Measurements from ENCODE around the gene LCP2. TPM values are rescaled to one million over a fixed set of nuclear protein-coding genes. Genes with fewer than 3 reads are reported as not detected.

The LCP2 gene
- total RNA-seq, 4 donors from 2014 or later: 1.9 to 3.2 (median 2.3) TPM

DNA sequence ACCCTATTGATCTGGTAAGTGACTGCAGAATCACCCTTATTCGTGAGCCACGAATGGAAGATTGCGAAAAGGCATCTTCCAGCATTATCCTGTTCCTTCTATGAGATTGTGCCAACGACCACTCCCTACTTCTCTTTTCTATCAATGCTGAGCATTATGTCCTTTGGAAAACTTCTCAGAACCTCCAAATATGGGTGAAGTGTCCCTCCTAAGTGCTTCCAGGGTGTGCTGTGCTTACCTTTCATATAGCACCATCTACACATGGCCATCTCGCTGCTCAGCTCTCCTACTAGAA lies 14.7 kb upstream of the LCP2 start:
- DNase-seq: no peak
- Histone ChIP-seq H3K4me3 (no peak overlapping the region), H3K27me3 (no peaks in the 10 kb centered on the region), H3K36me3 (no peaks in the 10 kb centered on the region), H3K9me3 (no peaks in the 10 kb centered on the region), H3K27ac (no peak overlapping the region), H3K4me1 (peaks cover 0 to 4% of the 10 kb centered on the region in 2 donors)
- no peak for ATAC-seq
- in situ Hi-C loops (cut with MboI; ENCODE audit: low sequenced_read_pairs in 4 of 4): no loop called here
- intact Hi-C loops (cut with DNase I; ENCODE audit: low total_unique reads): no loop called here
- TF ChIP-seq POLR2A (IDR thresholded peaks at IDR 0.05): no peak
- TF ChIP-seq, protein P1, sequence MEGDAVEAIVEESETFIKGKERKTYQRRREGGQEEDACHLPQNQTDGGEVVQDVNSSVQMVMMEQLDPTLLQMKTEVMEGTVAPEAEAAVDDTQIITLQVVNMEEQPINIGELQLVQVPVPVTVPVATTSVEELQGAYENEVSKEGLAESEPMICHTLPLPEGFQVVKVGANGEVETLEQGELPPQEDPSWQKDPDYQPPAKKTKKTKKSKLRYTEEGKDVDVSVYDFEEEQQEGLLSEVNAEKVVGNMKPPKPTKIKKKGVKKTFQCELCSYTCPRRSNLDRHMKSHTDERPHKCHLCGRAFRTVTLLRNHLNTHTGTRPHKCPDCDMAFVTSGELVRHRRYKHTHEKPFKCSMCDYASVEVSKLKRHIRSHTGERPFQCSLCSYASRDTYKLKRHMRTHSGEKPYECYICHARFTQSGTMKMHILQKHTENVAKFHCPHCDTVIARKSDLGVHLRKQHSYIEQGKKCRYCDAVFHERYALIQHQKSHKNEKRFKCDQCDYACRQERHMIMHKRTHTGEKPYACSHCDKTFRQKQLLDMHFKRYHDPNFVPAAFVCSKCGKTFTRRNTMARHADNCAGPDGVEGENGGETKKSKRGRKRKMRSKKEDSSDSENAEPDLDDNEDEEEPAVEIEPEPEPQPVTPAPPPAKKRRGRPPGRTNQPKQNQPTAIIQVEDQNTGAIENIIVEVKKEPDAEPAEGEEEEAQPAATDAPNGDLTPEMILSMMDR (IDR thresholded peaks at IDR 0.05 in 4 of 5, conservative IDR thresholded peaks at IDR 0.05 in 1 of 5): no peak

GRCh38 chr5:170311511-170312300 lies 14.1 kb upstream of the LCP2 start:
- Histone ChIP-seq H3K4me1 (peaks cover 0 to 4% of the 10 kb centered on the region in 2 donors), H3K27me3 (no peaks in the 10 kb centered on the region), H3K9me3 (no peaks in the 10 kb centered on the region), H3K27ac (no peak overlapping the region), H3K4me3 (no peak overlapping the region), H3K36me3 (no peaks in the 10 kb centered on the region)
- no peak for DNase-seq
- in situ Hi-C loops (cut with MboI; ENCODE audit: low sequenced_read_pairs in 4 of 4) (no loop called here), intact Hi-C loops (cut with DNase I; ENCODE audit: low total_unique reads) (no loop called here)
- no peak for ATAC-seq
- TF ChIP-seq POLR2A (IDR thresholded peaks at IDR 0.05): no peak
- TF ChIP-seq, protein P1 (IDR thresholded peaks at IDR 0.05 in 4 of 5, conservative IDR thresholded peaks at IDR 0.05 in 1 of 5): no peak

GRCh38 chr5:170310256-170310926 lies 12.8 kb upstream of the LCP2 start:
- in situ Hi-C loops (cut with MboI; ENCODE audit: low sequenced_read_pairs in 4 of 4): no loop called here
- intact Hi-C loops (cut with DNase I; ENCODE audit: low total_unique reads): no loop called here
- Histone ChIP-seq H3K4me3 (no peak overlapping the region), H3K27me3 (no peaks in the 10 kb centered on the region), H3K27ac (no peak overlapping the region), H3K36me3 (no peaks in the 10 kb centered on the region), H3K9me3 (no peaks in the 10 kb centered on the region), H3K4me1 (peaks cover 0 to 4% of the 10 kb centered on the region in 2 donors)
- no peak for DNase-seq
- ATAC-seq: no peak
- TF ChIP-seq, protein P1 (IDR thresholded peaks at IDR 0.05 in 4 of 5, conservative IDR thresholded peaks at IDR 0.05 in 1 of 5): no peak
- TF ChIP-seq POLR2A (IDR thresholded peaks at IDR 0.05): no peak

DNA sequence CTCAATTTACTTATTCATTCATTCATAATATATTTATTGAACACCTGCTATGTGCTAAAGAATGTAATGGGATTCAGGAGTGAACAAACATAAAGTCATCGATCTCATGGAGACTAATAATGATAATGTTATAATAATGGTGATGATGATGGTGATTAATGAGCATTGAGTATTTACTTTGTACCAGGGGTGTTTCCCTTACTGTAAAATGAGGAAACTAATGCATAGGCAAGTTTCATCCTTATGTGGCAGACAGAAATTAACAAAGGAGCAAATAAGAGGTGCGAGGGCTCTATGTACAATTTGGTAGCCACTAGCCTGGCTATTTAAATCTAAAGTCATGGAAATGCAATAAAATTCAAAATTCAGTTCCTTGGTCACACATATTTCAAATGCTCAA lies 11.1 kb upstream of the LCP2 start:
- Histone ChIP-seq H3K27me3 (no peaks in the 10 kb centered on the region), H3K4me3 (no peak overlapping the region), H3K9me3 (no peaks in the 10 kb centered on the region), H3K36me3 (no peaks in the 10 kb centered on the region), H3K27ac (peak overlapping the region in 3 of 4 donors; percentile 45 to 61 (median 57)), H3K4me1 (no peaks in the 10 kb centered on the region)
- no peak for DNase-seq
- ATAC-seq: no peak
- TF ChIP-seq, protein P1 (IDR thresholded peaks at IDR 0.05 in 4 of 5, conservative IDR thresholded peaks at IDR 0.05 in 1 of 5): no peak
- TF ChIP-seq POLR2A (IDR thresholded peaks at IDR 0.05): no peak
- intact Hi-C loops (cut with DNase I; ENCODE audit: low total_unique reads) (no loop called here), in situ Hi-C loops (cut with MboI; ENCODE audit: low sequenced_read_pairs in 4 of 4) (no loop called here)

Data from gastrocnemius medialis (tissue), 4 donors.